GM18502 (cell line): ENCODE results near the gene CFAP45.

Experiments used
- ATAC-seq: cut with Tn5 transposase; IDR thresholded peaks from one replicate; pipeline ENCODE4 v1.9.1; 2021; ENCODE audit warnings: mild to moderate bottlenecking; ENCODE audit not compliant: unreplicated experiment, poor library complexity

CFAP45 gene, protein sequence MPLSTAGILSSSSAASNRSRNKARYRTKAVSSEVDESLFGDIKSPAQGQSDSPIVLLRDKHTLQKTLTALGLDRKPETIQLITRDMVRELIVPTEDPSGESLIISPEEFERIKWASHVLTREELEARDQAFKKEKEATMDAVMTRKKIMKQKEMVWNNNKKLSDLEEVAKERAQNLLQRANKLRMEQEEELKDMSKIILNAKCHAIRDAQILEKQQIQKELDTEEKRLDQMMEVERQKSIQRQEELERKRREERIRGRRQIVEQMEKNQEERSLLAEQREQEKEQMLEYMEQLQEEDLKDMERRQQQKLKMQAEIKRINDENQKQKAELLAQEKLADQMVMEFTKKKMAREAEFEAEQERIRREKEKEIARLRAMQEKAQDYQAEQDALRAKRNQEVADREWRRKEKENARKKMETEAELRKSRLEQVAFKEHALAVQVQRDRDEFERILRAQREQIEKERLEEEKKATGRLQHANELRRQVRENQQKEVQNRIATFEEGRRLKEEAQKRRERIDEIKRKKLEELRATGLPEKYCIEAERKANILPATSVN

DNA sequence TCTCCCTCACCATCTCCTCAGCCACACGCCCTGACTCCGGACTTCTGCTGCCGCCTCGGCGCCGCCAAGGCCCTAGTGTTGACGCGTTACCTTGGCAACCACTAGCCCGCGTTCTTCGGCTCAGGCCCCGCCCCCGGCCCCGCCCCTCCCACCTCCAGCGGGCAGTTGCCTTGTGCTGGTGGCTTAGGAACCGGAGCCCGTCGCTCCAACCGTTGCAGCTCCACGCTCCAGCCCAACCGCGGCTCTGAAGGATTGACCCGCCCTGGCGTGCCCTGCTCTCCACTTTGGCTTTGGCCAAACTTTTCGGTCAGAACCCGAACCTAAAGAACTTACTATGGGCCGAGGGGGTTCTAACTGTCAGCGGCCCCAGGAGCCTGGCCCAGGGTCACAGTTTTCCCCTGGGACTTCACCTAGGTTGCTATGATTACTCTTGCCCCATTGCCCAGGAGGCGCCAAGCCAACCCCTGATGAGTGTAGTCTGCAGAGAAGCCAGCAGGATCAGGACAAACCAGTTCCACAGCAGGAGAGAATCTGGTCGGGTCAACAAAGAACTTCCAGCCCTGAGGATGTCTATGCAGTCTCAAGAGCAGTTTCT, at the start of gene CFAP45:
CFAP45 (minus strand) TSS at position 80 of the 595 bp plus-strand sequence; CDS start at position 13, 67 bp downstream.
- ATAC-seq, result peak; percentile 71

DNA sequence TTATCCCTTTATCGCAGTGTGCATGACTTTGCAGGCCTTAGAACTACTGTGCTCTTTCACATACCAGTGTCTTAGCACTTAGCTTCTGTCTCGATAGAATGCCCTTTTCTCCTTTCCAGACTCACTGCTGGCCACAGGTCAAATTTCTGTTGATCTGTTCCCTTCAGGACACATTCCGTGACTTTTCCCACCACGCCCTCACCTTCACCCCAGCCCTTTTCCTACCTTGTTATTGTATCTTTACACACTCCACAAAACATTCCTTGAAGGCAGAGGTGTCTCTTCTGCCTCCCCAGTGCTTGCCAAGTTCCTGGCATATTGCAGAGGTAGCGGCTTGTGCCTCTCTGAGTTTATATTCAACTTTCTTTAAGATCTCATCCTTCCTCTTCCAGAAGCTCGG, 49.2 kb upstream of the CFAP45 start:
- no peak for ATAC-seq

DNA sequence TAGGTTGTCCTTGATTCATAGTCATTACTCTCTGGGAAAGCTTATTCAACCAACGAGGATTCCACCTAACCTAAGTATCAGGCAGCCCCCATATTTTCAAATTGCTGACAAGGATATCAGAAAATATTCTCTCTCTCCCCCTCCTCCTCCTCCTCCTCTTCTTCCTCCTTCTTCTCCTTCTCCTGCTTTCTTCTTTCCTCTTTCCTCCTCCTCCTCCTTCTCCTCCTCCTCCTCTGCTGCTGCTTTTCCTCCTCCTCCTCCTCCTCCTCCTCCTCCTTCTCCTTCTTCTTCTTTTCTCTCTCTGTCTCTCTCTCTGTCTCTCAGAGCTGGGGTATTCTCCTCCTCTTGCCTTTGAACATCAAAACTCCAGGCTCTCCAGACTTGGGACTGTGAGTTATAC, 48.0 kb upstream of the CFAP45 start:
- ATAC-seq, result no peak

DNA sequence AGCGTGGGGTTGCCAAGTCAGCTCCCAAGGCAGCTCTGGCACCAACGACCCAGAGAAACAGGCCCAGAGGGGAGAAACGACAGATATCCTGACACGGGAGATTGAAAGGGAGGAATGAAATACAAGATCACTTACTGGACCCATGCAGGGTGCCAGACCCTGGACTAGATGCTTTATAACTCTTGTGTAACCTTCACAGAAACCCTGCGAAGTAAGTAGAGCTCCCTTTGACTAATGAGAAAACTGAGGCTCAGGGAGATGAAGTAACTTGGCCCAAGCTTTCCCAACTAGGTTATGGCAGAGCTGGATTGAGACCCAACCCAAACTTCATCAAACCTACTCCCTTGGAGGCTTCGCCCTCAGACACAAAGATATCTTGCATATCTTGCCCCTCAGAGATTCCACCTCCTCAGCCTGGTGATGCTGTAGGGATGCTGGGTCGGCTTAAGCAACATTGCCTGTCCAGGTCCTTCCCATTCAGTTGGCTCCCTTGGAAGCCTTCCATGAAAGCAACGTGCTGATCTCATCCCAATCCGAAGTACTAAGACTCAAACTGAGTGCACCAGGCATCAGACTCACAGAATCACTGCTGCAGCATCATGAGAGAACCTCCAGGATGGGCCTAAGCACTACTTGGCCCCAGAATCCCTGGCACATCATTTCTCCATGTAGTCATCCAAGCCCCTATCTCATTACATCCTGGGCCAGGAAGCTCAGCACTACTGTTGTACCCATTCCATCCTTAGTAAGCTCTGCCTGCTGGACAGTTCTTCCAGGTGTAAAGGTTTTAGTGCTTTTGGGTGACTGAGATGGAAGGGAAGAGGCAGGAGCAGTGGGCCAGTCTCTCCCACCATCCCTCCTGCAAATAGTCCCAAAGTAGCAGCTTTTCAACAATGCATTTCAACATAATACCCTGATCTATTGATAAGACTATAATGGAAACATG, 46.5 kb upstream of the CFAP45 start:
- ATAC-seq, result no peak

DNA sequence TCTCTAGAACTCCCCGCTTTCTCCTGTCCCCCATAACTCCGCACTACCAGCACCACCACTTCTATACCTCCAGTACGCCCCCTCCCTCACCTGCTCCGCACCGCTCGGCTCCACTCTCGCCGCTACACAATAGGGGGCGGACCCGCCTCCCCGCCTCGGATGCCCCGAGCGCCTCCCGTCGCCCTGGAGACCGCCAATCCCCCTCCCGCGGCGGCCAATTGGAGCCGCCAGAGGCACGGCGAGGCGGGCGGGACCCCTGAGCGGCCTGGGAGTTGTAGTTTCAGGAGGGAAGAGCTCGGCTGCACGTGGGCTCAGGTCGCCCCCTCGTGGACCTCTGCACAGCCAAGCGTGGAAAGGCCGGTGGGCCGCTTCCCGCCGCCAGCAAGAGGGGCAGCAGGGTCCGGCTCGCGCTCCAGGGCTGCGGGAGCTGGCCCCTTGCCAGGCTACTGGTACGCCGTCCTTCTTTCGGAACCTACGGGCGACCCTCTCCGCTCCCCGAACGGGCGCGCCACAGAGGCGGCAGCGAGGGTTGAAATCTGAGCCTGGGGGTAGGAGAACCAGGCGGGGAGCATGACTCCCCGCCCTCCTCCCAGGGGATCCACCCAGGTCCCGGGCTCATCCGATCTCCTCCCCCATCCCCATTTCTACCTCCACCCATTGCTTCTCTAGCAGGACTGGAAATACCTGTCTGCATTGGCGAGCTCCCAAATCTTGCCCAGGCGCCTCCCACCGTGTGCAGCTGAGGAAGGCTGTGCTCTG, 45.7 kb upstream of the CFAP45 start, which contains the start of gene IGSF9:
IGSF9 (minus strand) TSS at position 131 of the 759 bp plus-strand sequence. CDS start 2,159 bp downstream, outside the sequence.
- peak; percentile 67 for ATAC-seq

DNA sequence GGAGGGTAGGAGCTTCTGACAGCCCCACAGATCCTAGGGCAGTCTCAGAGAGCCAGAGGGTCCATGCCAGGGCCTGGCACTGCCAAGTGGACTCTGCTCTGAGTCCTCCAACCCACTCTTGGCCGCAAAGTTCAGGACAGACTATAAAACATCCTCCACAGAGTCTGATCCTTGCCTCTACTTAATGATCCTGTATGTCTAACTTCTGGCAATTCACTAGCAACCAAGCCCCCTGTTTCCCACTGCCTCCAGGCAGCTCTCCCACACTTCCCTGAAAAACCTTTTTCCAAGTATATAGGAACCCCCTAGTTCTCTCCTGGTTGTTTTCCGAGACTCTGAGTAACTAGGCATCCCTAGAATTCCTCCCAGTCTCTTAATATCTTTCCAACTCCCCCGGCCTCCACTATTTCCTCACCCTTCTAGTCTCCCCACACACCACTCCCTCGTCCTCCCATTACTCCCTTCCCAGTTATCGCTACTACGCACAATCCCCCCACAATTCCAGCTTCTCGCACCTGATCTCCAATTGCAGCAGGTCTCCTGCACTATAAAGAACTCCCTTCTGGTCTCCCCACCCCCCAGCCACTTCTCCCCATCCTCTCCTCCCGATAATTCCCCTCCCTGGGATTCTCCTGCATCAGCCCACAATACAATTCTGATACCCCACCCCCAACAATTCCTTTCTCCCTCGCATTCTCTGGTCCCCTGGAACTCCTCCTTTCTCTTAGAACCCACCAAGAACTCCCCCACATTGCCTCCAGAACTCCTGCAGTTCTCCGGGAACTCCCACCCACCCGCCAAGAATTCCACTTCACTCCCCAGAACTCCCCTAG, 44.9 kb upstream of the CFAP45 start:
- no peak for ATAC-seq

DNA sequence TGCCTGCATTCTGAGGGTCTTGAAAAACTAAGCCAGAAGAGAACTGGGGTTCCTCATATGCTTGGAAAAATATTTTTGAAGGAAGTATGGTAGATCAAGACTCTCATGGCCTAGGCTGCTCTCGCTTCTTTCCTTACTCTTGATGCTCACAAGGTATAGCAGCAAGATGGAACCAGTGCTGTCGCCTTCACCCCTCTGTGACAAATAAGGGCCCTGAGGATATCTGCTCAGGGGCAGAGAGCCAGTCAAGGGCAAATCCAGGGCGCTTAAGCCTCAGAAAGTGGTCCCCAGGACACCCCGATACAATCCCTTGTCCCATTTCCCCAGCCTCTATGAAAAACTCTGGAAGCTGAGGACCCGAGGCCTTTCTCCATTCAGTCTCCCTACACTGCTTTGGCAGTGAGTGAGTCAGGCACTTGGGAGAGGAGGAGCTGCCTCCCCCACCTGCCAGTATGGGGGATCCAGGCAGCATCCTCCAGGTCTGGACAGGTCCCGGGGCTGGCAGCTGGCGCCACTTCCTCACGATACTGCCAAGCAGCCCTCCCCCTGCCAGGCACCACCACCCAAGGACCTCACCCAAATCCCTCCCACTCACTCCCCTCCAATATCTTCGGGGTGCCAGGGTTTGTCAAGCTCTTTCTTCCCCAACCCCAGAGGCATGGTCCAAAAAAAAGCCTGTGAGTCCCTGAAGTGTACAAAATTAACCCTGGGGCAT, 44.1 kb upstream of the CFAP45 start:
- ATAC-seq, result no peak

DNA sequence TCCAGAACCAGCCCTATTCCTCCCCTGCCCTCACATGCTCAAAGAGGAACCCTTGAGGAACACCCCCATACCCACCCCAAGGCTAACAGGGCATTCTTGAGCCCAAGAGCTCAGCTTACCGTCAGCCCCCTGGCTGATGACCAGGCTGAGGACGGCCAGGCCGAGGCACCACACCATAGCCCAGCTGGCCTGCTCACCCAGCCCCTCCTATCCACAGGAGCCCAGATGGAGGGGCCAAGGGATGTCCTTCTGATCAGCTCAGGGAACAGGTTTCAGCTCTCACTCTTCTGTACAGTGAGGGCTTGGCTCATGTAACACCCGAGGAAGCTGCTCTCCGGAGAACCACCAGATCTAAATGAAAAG, 43.3 kb upstream of the CFAP45 start:
- ATAC-seq, result no peak

DNA sequence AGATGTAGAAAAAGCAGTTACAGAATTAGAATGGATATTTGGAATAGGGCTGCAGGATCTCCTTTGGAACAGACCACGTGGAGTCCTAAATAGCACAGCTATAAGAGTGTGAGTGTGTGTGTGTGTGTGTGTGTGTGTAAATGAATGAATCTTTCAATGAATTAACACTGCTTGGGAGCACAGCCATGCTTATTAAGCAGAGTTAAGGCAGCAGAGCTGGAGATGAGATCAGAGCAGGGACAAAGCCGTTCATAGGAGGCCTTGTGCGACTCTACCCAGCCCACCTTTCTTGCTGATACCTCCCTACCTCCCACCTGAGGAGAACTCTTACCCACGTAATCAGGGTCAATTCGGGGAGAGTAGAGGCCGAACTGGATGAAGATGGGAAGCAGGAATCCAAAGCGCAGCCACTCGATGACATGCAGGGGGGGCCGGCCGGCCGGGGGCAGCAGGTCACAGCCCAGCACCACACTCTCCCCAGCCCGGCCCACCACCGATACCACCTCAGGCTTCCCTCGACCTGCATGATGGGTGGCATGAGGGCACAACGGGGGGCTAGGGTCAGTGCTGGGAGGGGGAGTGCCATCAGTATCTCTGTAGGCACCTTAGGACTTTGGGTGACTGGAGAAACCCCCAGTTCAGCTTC, 42.8 kb upstream of the CFAP45 start:
- ATAC-seq, result no peak

DNA sequence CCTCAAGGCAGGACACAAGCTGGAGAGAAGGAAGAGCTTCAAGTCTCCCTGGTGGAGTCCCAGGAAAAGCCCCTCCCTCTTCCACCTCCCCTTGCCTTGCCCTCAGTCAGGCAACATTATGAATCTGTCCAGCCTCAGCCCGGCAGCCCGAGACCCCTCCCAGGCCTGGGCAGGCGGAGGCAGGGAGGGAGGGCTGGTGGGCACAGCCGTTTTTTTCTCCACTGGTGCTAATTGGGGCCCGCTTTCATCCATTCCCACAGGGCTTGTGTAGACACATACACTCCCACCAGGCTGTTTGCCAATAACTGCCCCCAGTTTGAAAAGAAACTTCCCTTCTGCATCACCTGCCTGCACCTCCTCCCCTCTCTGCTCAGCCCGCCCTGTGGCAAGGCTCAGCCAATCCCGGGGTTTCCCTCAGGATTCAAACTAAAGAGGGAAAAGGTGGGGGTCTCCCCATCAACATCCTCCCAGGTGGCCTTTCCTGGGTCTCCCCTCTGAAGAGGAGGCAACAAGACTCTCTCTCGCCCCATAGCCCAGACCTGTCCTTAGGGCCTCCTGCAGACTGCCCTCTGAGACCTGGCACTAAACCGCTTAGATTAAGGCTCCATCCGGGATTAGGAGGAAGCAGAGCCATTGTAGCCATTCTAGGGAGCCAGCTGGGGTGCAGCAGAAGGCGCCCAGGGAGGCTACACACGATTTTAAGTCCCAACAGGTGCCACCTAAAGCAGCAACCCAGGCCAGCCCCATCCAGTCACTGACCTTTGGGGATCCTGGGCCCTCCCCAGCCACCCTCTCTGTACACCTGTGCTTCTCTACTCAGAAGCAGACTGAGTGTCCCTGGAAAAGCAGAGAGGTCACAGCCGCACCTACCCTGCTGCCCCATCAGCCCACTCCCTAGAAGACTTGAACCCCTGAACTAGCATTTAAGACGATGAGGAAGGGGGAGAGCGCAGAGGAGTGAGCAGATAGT, 41.9 kb upstream of the CFAP45 start:
- ATAC-seq, result no peak

DNA sequence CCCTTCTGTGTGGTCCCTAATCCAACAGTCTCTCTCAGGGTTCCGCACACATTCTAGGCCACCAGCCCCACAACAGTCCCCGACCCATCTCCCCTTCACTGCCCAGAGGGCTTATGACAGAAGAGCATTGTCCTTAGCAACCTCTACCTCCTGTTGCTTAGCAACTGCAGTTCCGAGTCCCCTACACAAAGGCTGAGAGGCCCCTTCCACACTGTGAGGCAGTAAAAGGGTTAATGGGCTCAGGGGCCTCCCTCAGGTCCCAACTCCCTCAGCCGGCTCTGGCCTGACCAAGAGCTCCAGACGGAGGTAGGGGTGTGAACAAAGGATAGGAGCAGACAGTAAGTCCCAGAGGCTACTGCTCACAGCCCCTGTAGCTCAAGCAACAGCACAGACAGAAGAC, 41.2 kb upstream of the CFAP45 start:
- ATAC-seq, result no peak

DNA sequence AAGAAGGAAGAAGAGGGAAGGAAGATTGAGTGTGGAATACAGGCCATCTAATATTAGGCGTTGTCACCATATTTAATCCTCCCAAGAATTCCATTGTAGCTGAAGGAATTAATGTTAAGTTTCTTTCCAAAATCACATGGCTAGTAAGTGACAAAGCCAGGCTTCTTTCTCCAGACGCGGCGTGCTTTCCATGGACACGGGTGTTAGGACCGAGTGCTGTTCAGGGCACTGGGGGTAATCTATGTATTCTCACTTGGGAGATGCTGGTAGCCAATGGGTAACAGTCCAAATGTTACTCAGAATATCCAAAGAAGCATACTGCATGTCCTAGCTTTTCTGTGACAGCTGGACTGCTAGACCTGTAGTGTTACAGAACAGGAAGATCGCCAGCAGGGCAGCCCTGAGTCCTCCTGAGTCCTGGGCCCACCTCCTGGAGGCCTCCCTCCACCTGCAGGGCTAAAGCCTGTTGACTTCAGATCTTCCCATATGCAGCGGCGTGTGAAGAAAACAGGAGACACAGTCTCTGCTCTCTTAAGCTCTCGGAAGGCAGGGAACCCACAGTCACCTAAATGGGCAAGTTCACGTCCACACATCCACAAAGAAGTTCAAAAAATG, 40.1 kb upstream of the CFAP45 start:
- ATAC-seq, result no peak

DNA sequence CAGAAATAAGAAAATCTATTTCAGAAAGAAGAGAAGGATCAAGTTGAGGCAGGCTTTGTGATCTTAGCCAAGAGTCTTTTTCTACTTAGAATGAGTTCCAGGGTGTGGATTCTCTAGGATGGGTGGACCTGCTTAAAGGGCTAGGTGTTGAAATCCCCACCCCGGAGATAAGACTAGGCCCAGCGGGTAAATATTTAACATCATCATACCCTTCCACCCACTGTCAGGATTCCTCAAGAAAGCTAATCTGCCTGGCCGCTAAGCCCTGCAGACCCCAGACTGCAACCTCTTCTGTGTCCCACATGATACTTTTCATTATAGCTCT, 39.7 kb upstream of the CFAP45 start:
- no peak for ATAC-seq

DNA sequence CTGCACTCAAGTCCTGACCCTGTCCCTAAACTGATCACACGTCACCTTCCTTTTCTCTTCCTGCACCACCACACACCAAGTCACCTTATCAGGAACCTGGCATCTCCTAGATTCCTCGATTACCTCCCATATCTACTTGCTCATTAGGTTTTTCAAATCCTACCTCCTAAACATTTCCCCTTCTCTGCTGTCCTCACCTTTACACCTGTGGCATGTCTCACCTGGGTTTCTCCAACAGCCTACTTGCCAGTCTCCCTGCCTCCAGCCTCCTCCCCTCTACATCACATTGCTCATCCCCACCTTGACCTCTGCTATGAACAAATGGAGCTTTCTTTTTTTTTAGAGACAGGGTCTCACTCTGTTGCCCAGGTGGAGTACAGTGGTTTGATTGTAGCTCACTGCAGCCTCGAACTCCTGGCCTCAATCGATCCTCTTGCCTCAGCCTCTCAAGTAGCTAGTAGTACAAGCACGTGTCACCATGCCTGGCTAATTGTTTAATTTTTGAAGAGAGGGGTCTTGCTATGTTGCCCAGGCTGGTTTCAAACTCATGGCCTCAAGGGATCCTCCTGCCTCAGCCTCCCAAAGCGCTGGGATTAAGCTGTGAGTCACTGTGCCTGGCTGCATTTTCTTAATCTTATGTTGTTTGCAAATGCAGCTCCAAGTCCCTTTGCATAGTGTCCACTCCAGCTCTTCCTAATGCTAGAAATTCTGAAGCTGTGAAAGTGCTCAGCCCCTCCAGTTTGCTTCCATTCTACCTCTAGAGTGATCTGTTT, 39.1 kb upstream of the CFAP45 start:
- ATAC-seq, result no peak

DNA sequence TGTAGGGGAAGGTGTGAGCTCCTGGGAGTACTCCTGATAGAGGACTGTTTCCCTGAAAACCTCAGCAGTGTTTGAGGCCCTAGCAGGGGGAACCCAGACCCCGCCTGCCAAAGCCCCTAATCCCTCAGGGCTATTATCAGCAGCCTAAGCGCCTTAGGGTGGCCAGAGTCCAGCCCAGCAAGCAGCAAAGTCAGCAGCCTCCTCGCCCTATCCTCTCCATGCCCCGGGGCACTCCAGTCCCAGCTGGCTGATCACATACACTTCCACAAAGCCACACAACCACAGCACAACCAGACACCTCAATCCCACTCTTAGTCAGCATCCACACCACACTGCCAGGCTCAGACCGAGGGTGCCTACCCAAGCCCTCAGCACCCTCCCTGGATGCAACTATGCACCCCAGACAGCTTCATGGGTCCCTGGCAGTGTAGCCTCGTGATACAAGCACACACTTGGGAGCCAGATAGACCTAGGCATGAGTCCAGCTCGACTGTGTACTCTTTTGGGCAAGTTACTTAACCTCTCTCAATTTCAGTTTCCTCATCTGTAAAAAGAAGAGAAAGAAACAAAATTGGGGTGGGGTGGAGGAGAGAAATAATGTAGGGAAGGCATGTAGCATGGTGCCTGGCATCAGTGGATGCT, 38.4 kb upstream of the CFAP45 start:
- no peak for ATAC-seq
